OCI-LY7 (cell line): ENCODE measurements around the gene LRP1B.

ENCODE experiments used
- CTCF ChIP-seq: fragments of 200-600 bp; sonication (generic); conservative IDR thresholded peaks from 2 replicates; pipeline ENCODE4 v1.5.1; 2014; ENCODE audit warnings: mild to moderate bottlenecking, antibody characterized with exemption, low read length, moderate library complexity, mixed read lengths
- EZH2phosphoT487 ChIP-seq: fragments of 200-600 bp; sonication (generic); IDR thresholded peaks from 2 replicates; pipeline ENCODE4 v1.6.1; 2018; ENCODE audit warnings: low read depth, borderline replicate concordance, mild to moderate bottlenecking, mixed run types, antibody characterized with exemption, low read length, moderate library complexity, mixed read lengths

DNA sequence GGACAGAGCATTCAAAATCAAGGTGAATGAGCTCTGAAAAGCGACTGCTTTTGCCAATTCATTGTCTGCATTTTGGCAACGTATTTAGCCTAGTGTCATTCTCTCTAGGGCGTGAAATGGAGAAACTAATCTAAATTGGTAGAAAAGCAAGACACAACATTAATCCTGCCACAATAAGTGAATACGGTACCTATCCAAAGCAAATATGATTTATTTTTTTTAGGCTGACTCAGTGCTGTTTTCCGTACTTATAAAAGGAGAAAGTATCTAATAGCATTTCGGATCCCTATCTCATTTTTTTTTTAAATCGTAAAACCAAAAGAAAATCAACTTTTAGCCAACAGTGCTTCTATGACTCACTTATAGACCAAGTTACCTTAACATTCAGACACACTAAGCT, 672.5 kb downstream of the LRP1B start:
- no peak for TF ChIP-seq CTCF
- no peak for TF ChIP-seq EZH2phosphoT487
